ENCODE data around the gene PRCP.

DNA sequence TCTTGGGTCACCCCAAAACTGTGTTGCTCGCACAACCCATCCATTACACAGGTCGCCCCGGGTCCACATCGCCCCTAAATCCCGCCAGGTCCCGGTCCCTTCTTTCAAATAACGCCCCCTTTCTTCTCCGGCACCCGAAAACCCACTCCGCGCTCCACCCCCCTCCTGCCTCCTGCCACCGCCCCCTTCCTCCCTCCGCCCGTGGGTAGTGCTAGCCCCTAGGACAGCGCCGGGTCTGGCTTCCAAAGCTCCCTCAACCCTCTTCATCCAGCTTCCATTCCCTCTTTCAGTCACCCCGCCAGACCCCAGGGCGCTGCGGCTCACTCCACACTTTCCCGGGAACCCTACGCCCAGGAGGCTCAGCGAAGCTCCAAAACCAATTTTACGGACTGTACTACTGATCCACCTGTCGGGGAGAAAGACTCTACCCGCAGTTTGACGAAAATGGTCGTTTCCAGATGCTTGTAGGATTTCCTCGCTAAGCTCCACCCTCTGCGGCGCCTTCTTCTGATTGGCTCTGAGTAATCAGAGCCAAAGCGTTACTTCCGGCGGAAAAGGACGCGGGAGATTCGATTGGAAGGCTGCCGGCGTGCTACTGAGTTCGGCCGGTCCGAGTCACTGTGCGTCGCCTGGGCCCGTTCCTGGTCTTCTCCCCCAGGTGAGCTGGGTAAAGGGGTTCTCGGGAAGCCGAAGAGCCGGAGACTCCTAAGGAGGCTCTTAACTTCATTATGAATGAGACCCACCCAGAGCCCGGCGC, 1.1 kb upstream of the PRCP start, which contains the start of gene DDIAS:
- TF ChIP-seq RAD21 (IDR thresholded peaks at IDR 0.05; ENCODE audit: low read length) (no peak), JUND (IDR thresholded peaks at IDR 0.05) (no peak), FOXM1 (IDR thresholded peaks at IDR 0.05; ENCODE audit: low read depth) (no peak)
- TF ChIP-seq, protein P1, sequence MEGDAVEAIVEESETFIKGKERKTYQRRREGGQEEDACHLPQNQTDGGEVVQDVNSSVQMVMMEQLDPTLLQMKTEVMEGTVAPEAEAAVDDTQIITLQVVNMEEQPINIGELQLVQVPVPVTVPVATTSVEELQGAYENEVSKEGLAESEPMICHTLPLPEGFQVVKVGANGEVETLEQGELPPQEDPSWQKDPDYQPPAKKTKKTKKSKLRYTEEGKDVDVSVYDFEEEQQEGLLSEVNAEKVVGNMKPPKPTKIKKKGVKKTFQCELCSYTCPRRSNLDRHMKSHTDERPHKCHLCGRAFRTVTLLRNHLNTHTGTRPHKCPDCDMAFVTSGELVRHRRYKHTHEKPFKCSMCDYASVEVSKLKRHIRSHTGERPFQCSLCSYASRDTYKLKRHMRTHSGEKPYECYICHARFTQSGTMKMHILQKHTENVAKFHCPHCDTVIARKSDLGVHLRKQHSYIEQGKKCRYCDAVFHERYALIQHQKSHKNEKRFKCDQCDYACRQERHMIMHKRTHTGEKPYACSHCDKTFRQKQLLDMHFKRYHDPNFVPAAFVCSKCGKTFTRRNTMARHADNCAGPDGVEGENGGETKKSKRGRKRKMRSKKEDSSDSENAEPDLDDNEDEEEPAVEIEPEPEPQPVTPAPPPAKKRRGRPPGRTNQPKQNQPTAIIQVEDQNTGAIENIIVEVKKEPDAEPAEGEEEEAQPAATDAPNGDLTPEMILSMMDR (IDR thresholded peaks at IDR 0.05): no peak

Data from SK-N-SH (cell line).